Measurements from ENCODE around the gene ACR.
"Not testable (repeated sequence)": the region's sequence is repeated elsewhere in the genome, so short reads cannot be mapped to it uniquely, and the experiment has no call there.

The ACR gene

DNA sequence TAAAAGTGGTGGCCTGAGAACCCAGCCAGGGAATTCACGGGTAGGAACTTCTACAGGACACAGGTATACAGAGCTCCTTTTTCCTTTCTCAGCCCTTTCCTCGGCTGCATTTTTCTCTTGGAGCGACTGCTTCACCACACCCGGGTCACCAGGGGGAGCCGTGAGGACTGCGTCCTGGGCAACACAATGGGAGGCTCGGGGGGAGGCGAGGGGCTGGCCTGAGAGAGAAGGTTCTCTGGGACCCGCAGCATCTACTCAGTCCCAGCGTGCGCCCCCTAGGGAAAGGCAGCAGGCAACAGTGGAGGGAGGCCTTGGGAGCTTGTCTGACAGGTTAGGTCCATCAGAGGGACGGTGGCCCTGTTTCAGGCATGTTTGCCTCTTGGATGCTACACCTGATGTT lies 37.1 kb downstream of the ACR start:
- H3K9ac ChIP-seq (ENCODE audit: low read length); H2AFZ ChIP-seq (ENCODE audit: low read length); H3F3A ChIP-seq (ENCODE audit: insufficient read depth, low read length); H3K9me3 ChIP-seq (replicated peaks; ENCODE audit: insufficient read depth, low read length); H3K9me2 ChIP-seq (replicated peaks; ENCODE audit: insufficient read depth, low read length); DNase-seq; H4K20me1 ChIP-seq (ENCODE audit: insufficient read depth, low read length); H3K79me2 ChIP-seq (ENCODE audit: low read length); H3K27ac ChIP-seq (ENCODE audit: low read length); H3K36me3 ChIP-seq (replicated peaks; ENCODE audit: insufficient read depth, low read length); H3K4me2 ChIP-seq (ENCODE audit: low read depth, low read length); H3K27me3 ChIP-seq (replicated peaks; ENCODE audit: insufficient read depth, low read length); H3K4me1 ChIP-seq (ENCODE audit: low read length); H3K4me3 ChIP-seq (ENCODE audit: low read length): not testable (repeated sequence)
- TF ChIP-seq, protein P1, sequence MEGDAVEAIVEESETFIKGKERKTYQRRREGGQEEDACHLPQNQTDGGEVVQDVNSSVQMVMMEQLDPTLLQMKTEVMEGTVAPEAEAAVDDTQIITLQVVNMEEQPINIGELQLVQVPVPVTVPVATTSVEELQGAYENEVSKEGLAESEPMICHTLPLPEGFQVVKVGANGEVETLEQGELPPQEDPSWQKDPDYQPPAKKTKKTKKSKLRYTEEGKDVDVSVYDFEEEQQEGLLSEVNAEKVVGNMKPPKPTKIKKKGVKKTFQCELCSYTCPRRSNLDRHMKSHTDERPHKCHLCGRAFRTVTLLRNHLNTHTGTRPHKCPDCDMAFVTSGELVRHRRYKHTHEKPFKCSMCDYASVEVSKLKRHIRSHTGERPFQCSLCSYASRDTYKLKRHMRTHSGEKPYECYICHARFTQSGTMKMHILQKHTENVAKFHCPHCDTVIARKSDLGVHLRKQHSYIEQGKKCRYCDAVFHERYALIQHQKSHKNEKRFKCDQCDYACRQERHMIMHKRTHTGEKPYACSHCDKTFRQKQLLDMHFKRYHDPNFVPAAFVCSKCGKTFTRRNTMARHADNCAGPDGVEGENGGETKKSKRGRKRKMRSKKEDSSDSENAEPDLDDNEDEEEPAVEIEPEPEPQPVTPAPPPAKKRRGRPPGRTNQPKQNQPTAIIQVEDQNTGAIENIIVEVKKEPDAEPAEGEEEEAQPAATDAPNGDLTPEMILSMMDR (IDR thresholded peaks at IDR 0.05; ENCODE audit: low read length): peak; percentile 26; the same call in 1 of the 2 replicates

DNA sequence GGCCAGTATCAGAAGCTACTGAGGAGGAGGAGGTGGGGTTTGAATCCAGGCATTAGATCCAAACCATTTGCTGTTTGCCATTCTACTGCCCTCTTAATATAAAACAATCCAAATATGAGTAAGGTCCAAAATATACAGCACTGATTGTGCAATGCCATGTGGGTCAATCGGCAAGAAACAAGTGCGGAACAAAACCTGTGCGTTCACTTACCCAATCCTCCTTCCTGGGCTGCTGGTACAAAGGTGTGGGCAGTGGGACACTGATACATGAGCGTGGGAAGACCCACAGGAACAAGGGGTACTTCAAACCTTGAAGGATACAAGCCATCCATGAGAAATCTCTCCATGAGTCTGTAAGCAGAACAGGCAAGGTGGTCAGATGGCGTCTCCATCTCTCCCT lies 39.6 kb downstream of the ACR start:
- not testable (repeated sequence) for H3K9me2 ChIP-seq (replicated peaks; ENCODE audit: insufficient read depth, low read length); H3F3A ChIP-seq (ENCODE audit: insufficient read depth, low read length); H3K4me2 ChIP-seq (ENCODE audit: low read depth, low read length); H3K79me2 ChIP-seq (ENCODE audit: low read length); H3K36me3 ChIP-seq (replicated peaks; ENCODE audit: insufficient read depth, low read length); H3K27ac ChIP-seq (ENCODE audit: low read length); H3K4me1 ChIP-seq (ENCODE audit: low read length); H3K9me3 ChIP-seq (replicated peaks; ENCODE audit: insufficient read depth, low read length); H2AFZ ChIP-seq (ENCODE audit: low read length); H3K27me3 ChIP-seq (replicated peaks; ENCODE audit: insufficient read depth, low read length); H3K4me3 ChIP-seq (ENCODE audit: low read length); H3K9ac ChIP-seq (ENCODE audit: low read length); H4K20me1 ChIP-seq (ENCODE audit: insufficient read depth, low read length); DNase-seq

DNA sequence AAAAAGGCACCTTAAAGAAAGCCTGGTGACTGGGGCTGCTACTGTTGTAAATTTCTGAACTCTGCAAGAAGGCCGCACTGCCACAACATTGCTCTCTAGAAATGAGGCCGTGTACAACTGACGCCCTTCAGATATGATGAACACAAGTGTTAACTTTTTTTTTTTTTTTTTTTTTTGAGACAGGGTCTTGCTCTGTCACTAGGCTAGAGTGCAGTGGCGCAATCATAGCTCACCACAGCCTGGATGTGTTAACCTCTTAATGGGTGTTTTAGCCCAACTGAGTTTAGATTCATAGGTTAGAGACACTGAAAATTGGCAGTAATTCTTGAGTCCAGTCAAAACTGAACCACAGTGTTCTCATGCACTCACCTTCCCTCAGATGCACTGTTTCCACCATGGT lies 42.2 kb downstream of the ACR start:
- not testable (repeated sequence) for H3K27me3 ChIP-seq (replicated peaks; ENCODE audit: insufficient read depth, low read length); H3K9ac ChIP-seq (ENCODE audit: low read length); H3K4me2 ChIP-seq (ENCODE audit: low read depth, low read length); H4K20me1 ChIP-seq (ENCODE audit: insufficient read depth, low read length); H3K4me3 ChIP-seq (ENCODE audit: low read length); H3K79me2 ChIP-seq (ENCODE audit: low read length); H3K27ac ChIP-seq (ENCODE audit: low read length); H3K36me3 ChIP-seq (replicated peaks; ENCODE audit: insufficient read depth, low read length); H3K4me1 ChIP-seq (ENCODE audit: low read length); H3F3A ChIP-seq (ENCODE audit: insufficient read depth, low read length); H2AFZ ChIP-seq (ENCODE audit: low read length); H3K9me3 ChIP-seq (replicated peaks; ENCODE audit: insufficient read depth, low read length); DNase-seq; H3K9me2 ChIP-seq (replicated peaks; ENCODE audit: insufficient read depth, low read length)

DNA sequence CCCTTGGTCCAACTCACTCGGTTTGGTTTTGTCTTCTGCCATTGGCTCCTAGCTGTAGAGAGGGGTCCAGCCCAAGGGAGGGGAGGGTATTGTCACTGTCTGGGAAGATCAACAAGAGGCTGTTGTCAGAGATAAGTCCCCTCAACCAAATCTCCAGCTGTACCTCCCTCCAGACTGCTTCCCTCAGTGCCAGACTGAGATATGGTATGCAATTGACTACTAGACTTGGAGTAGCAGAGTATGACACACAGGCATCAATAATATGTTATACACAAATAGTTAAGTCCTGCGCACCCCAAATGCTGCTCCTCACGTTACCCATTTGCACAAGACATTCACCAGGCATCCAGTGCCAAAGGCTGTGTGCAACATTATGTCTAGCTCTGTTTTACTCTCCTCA lies 44.2 kb downstream of the ACR start:
- not testable (repeated sequence) for H3K4me3 ChIP-seq (ENCODE audit: low read length); H3K4me2 ChIP-seq (ENCODE audit: low read depth, low read length); H3F3A ChIP-seq (ENCODE audit: insufficient read depth, low read length); H3K79me2 ChIP-seq (ENCODE audit: low read length); H3K9me2 ChIP-seq (replicated peaks; ENCODE audit: insufficient read depth, low read length); DNase-seq; H3K36me3 ChIP-seq (replicated peaks; ENCODE audit: insufficient read depth, low read length); H2AFZ ChIP-seq (ENCODE audit: low read length); H3K9me3 ChIP-seq (replicated peaks; ENCODE audit: insufficient read depth, low read length); H3K27ac ChIP-seq (ENCODE audit: low read length); H3K4me1 ChIP-seq (ENCODE audit: low read length); H4K20me1 ChIP-seq (ENCODE audit: insufficient read depth, low read length); H3K9ac ChIP-seq (ENCODE audit: low read length); H3K27me3 ChIP-seq (replicated peaks; ENCODE audit: insufficient read depth, low read length)

DNA sequence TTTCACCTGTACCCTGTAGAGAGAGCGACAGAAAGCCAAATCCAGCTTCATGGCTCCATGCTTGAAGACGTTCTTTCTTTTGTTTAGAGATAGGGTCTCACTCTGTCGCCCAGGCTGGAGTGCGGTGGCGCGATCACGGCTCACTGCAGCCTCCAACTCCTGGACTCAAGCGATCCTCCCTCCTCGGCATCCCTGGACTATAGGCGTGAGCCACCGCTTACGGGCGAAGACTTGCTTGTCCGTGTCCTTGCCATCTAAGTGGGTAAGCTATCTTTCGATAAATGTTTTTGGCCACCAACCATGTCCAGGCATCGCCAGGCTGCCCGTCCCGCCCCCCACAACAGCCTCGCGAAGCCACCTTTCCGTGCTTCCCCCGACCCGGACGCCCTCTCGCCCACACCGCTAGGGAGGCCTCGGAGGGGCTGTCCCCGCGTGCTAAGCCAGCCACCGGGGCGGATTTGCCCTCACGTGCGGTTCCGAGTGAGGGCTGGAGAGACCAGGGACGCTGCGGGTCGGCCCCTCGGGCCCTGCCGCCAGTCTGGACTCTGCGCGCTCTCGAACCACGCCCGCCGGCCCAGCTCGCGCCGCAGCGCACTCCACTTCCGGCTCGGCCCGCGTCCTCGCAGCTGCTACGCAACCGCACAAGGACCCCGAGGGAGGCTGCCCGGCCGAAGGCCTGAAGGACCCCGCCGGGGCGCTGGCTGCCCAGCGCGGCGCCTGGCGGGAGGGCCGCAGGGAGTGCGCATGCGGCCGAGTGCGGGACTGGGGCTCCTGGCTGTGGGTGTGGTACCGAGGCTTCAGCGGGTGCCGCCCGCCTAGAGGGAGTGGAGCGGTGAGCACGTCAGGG lies 45.3 kb downstream of the ACR start, which contains the start of gene RABL2B:
Gene RABL2B (minus strand): TSS at position 604 of the 847 bp plus-strand sequence. CDS start 1,342 bp downstream, outside the sequence.
- H3K27me3 ChIP-seq (replicated peaks; ENCODE audit: insufficient read depth, low read length); H3K79me2 ChIP-seq (ENCODE audit: low read length); H3K9ac ChIP-seq (ENCODE audit: low read length); H3K9me2 ChIP-seq (replicated peaks; ENCODE audit: insufficient read depth, low read length); H3F3A ChIP-seq (ENCODE audit: insufficient read depth, low read length); H3K9me3 ChIP-seq (replicated peaks; ENCODE audit: insufficient read depth, low read length); H4K20me1 ChIP-seq (ENCODE audit: insufficient read depth, low read length); H3K4me1 ChIP-seq (ENCODE audit: low read length); H3K27ac ChIP-seq (ENCODE audit: low read length); H3K36me3 ChIP-seq (replicated peaks; ENCODE audit: insufficient read depth, low read length): not testable (repeated sequence)
- Histone ChIP-seq H2AFZ (ENCODE audit: low read length) (0 out of 2 replicates have a peak within 1 kb of the TSS, but pooled peaks have one; percentile 23), H3K4me3 (ENCODE audit: low read length) (peak within 1 kb of the TSS; percentile 53), H3K4me2 (ENCODE audit: low read depth, low read length) (peak within 1 kb of the TSS; percentile 37; the same call in 1 of the 2 replicates)
- DNase-seq: peak; percentile 89

DNA sequence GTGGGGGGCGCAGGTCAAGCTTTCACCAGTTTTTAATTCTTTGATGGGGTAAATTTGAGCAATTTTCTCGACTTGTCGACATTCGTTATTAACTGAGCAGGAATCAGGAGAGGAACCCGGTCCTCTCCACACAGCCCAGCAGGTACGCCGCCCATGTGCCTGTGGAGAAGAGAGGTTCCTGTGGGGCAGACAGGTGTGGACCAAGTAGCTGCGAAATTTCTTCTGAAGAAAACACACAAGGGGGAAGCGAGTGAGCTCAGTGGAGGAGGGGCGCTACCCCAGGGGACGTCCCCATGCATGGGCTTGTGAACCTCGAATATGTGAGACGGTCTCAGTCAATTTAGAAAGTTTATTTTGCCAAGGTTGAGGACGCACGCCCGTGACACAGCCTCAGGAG lies 45.9 kb downstream of the ACR start:
- not testable (repeated sequence) for H3K36me3 ChIP-seq (replicated peaks; ENCODE audit: insufficient read depth, low read length); H4K20me1 ChIP-seq (ENCODE audit: insufficient read depth, low read length); H3K9me3 ChIP-seq (replicated peaks; ENCODE audit: insufficient read depth, low read length); DNase-seq; H3K79me2 ChIP-seq (ENCODE audit: low read length); H3K9ac ChIP-seq (ENCODE audit: low read length); H3F3A ChIP-seq (ENCODE audit: insufficient read depth, low read length); H3K4me1 ChIP-seq (ENCODE audit: low read length); H3K9me2 ChIP-seq (replicated peaks; ENCODE audit: insufficient read depth, low read length); H3K27me3 ChIP-seq (replicated peaks; ENCODE audit: insufficient read depth, low read length); H3K27ac ChIP-seq (ENCODE audit: low read length)
- Histone ChIP-seq H2AFZ (ENCODE audit: low read length) (0 out of 2 replicates have a peak overlapping the region, but pooled peaks have one; percentile 23), H3K4me3 (ENCODE audit: low read length) (peak overlapping the region; percentile 36; the same call in 1 of the 2 replicates), H3K4me2 (ENCODE audit: low read depth, low read length) (peak overlapping the region; percentile 37; the same call in 1 of the 2 replicates)

DNA sequence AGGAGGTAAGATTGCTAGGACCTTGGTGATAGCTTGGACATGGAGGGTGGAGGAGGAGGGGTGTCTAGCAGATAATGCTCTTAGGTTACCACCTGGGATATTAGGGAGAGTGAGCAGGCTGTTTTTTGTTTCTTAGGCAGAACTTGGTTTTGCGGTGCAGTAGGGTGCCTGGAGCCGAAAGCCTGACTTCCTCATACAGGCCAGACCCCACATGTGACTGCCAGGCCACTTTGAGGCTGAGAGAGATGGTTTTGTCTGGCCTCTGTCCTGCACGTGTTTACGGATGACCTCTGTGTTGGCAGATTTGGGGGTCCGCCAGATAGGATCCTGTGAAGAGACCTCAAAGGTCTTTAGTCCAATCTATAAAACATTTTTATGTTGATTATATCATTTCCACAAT lies 47.3 kb downstream of the ACR start:
- H2AFZ ChIP-seq (ENCODE audit: low read length); H3K27me3 ChIP-seq (replicated peaks; ENCODE audit: insufficient read depth, low read length); H3K4me1 ChIP-seq (ENCODE audit: low read length); H3F3A ChIP-seq (ENCODE audit: insufficient read depth, low read length); DNase-seq; H4K20me1 ChIP-seq (ENCODE audit: insufficient read depth, low read length); H3K9me2 ChIP-seq (replicated peaks; ENCODE audit: insufficient read depth, low read length); H3K9me3 ChIP-seq (replicated peaks; ENCODE audit: insufficient read depth, low read length); H3K27ac ChIP-seq (ENCODE audit: low read length); H3K9ac ChIP-seq (ENCODE audit: low read length); H3K79me2 ChIP-seq (ENCODE audit: low read length); H3K4me3 ChIP-seq (ENCODE audit: low read length); H3K4me2 ChIP-seq (ENCODE audit: low read depth, low read length); H3K36me3 ChIP-seq (replicated peaks; ENCODE audit: insufficient read depth, low read length): not testable (repeated sequence)
